Bladder microvascular endothelial cell (primary cell): ENCODE data around the gene ANKRD6. TPM values are rescaled to one million over a fixed set of nuclear protein-coding genes. Genes with fewer than 3 reads are reported as not detected.

Experiments used
- total RNA-seq: library from RNA; depleted of rRNA; stranded (reverse); fragments of >200 nt; gene quantifications from 2 replicates; pipeline ENCODE4 v1.2.3, GENCODE V29; 2014

The ANKRD6 gene
- total RNA-seq: 5.0 and 13.0 TPM in 2 replicates

GRCh38 chr6:89432875-89433251, at the start of gene ANKRD6:
Gene ANKRD6, plus strand, starts transcription at chr6:89433152. Its CDS starts 133,825 bp downstream, at chr6:89566977.

GRCh38 chr6:89412071-89413005, 20.6 kb upstream of the ANKRD6 start, which contains the start of gene RRAGD:
Gene RRAGD, minus strand, starts transcription at chr6:89412273. Its CDS starts 280 bp downstream, at chr6:89411993.

GRCh38 chr6:89638320-89639195, 205.6 kb downstream of the ANKRD6 start, which contains the start of gene LYRM2:
Gene LYRM2, minus strand, starts transcription at chr6:89638747. Its CDS starts 31 bp downstream, at chr6:89638716.

Other genes with a start within 250 kb of the ANKRD6 start
- not detected in 2 replicates for gene GABRR1, start 215.8 kb upstream of the ANKRD6 start, total RNA-seq
- gene GABRR2, start 117.9 kb upstream of the ANKRD6 start, total RNA-seq: 0.32 and 1.2 TPM in 2 replicates
- 47.9 and 56.0 TPM in 2 replicates for gene UBE2J1, start 80.4 kb upstream of the ANKRD6 start, total RNA-seq
- 0.49 and 0.69 TPM in 2 replicates for gene RRAGD, start 20.9 kb upstream of the ANKRD6 start, total RNA-seq
- gene LYRM2, start 205.6 kb downstream of the ANKRD6 start, total RNA-seq: 9.4 and 12.1 TPM in 2 replicates